HG02798 (cell line): ENCODE results near the gene CCDC127.
"Not testable (repeated sequence)": the region's sequence is repeated elsewhere in the genome, so short reads cannot be mapped to it uniquely, and the experiment has no call there.

Experiments used
- ATAC-seq: cut with Tn5 transposase; IDR thresholded peaks from one replicate; pipeline ENCODE4 v1.9.1; 2021; ENCODE audit warnings: mild to moderate bottlenecking; ENCODE audit not compliant: unreplicated experiment, poor library complexity

CCDC127 gene

DNA sequence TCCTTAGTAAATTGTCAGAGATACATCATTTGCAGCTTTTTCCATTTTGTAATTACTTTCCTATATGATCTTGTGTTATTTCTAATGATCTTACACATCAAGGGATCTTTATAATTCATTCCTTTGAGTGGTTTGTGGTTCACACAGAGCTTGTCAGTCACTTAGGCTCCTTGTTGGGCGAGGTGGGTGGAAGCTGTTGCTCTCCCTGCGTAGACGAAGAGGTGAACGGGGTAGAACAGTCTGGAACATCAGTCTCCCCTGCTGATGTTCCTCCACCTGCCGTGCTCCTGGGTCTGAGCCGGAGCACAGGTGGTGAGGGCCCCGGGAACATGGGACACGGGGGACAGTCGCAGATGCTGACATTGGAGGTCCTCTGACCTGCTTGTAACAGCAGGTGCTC is 17.6 kb upstream of the CCDC127 start:
- ATAC-seq, result not testable (repeated sequence)

GRCh38 chr5:234450-234849 is 16.5 kb upstream of the CCDC127 start:
- no peak for ATAC-seq

DNA sequence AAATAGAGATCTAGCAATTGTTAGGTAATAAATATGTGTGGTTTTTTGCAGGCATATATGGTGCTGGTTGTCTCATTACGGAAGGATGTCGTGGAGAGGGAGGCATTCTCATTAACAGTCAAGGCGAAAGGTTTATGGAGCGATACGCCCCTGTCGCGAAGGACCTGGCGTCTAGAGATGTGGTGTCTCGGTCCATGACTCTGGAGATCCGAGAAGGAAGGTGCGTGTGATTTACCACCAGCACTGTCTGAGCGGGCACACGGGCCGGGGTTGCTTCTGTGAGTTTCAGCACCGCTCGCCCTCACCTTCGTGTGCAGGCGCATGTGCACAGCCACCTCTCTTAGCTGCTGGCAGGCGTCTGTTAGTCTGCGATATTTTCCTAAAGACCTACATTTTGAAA is 15.5 kb upstream of the CCDC127 start:
- not testable (repeated sequence) for ATAC-seq

- ATAC-seq, result no peak
Observed at GRCh38 chr5:231661-232060, 13.7 kb upstream of the CCDC127 start.

- no peak for ATAC-seq
Observed at GRCh38 chr5:230711-231110, 12.8 kb upstream of the CCDC127 start.

DNA sequence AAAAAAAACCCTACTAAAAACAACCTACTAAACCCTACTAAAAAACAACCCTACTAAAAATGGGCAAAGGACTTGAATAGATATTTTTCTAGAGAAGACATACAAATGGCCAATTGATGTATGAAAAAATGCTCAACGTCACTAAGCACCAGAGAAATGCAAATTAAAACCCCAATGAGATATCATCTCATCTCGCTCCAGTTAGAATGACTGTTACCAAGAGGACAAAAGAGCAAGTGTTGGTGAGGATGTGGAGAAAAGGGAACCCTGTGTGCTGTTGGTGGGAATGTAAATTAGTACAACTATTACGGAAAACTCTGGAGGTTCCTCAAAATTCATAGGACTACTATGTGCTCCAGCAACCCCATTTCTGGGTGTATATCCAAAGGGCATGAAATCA is 10.9 kb upstream of the CCDC127 start:
- no peak for ATAC-seq

GRCh38 chr5:227375-227774 is 9.4 kb upstream of the CCDC127 start:
- ATAC-seq, result not testable (repeated sequence)

DNA sequence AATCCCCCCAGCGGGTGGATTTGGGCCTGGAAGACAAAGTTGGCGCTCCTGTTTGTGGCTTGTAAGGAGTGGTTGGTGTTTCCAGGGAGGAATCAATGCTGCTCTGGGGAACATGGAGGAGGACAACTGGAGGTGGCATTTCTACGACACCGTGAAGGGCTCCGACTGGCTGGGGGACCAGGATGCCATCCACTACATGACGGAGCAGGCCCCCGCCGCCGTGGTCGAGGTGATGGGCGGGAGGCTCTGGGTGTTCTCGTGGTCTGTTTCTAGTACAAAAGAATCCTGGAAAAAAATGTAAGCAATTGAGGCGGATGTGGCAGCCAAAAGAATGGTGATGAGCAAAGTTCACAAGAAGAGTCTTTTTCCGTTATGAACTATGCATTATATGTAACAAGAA is 7.4 kb upstream of the CCDC127 start:
- no peak for ATAC-seq

- no peak for ATAC-seq
Observed at GRCh38 chr5:223791-224190, 5.8 kb upstream of the CCDC127 start.

- not testable (repeated sequence) for ATAC-seq
Observed at GRCh38 chr5:222951-223715, 5.2 kb upstream of the CCDC127 start.

GRCh38 chr5:219991-220390 is 2.0 kb upstream of the CCDC127 start:
- no peak for ATAC-seq

- no peak for ATAC-seq
Observed at GRCh38 chr5:219460-219863, 1.5 kb upstream of the CCDC127 start.

DNA sequence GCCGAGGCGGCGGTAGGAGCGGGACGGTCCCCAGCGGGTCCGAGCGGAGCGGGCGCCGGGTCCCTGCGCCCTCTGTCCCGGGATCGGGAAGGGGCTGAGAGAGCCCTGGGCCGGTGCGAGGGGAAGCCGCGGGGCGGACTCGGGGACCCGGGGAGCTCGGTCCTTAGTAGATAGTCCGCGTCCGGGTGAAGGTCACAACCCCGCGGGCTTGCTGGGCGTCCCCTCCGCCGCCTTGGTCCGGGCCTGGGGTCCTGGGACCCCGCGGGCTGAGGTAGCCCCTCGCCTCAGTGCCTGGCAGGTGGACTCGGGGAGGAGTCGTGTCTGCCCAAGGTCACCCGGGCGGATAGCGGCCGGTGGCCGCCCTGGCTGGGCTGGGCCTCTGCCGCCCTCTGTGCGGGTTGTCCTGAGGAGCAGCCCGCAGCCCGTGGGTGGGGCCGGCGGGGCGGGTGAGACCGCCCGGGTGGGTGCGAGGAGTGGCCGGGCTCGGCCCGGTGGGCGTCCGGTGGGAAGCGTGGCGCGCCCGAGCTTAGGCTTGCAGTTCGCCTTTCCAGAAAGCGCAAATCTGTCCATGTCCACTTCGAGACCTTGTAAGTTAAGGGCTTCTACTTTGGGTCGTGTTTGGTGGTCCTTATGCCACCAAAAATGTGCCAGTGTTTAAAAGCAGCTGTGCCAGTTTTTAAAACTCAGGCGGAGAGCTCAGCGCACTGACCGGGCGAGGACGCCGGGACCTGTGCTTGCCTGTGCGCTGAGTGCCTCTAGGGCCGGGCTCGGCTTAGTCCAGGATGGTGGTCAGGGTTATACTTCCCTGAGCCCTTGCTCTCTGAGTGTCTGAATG is 721 bp upstream of the CCDC127 start:
- peak; percentile 27 for ATAC-seq

DNA sequence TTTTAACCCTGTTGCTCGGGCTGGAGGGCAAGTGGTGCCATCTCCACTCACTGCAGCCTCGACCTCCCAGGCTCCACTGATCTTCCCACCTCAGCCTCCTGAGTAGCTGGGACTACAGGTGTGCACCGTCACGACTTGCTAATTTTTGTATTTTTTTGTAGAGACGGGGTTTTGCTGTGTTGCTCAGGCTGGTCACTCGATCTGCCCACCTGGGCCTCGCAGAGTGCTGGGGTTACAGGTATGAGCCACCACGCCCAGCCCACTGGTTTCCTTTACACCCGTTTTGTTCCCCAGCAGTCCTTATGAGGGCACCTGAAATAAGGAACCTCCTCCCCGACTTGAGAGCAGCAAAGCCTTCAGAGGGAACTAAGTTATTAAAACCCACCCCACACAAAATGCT is 1.9 kb downstream of the CCDC127 start:
- ATAC-seq, result not testable (repeated sequence)

GRCh38 chr5:215256-215655 is 2.7 kb downstream of the CCDC127 start:
- ATAC-seq, result not testable (repeated sequence)

- ATAC-seq, result no peak
Observed at GRCh38 chr5:213803-214395, 4.1 kb downstream of the CCDC127 start.

DNA sequence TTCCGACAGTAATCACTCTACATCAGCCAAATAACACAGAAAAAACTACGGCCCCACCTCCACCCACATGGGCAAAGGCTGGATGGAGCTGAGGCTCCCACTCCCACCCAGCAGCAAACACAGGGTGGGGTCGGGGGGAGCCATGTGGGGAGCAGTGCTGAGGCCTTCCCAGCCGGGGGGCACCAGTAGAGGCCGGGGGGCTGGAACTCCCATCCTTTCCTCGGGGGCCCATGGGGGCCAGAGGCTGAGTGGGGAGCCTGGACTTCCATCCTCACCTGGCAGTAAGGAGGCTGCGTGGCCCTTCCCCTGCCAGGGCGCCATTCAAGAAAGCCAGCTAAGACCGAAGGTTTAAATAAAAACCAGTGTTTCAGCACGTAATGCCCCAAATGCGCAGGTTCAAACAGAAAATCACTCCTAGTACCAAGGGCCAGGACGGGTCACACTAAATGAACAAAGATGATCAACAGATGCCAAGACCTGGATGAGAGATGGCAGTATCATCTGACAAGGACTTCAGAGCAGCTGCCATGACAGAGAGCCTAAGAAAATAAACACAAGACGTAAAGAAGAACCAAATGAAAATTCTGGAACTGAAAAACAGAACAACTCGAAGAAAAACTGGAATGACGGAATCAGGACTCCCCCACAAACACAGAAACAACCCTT is 9.4 kb downstream of the CCDC127 start:
- no peak for ATAC-seq

GRCh38 chr5:207599-207998 is 10.4 kb downstream of the CCDC127 start:
- ATAC-seq, result no peak

- ATAC-seq, result no peak
Observed at GRCh38 chr5:206927-207536, 10.9 kb downstream of the CCDC127 start.

- no peak for ATAC-seq
Observed at GRCh38 chr5:206406-206805, 11.5 kb downstream of the CCDC127 start.
